ENCODE data around the gene FYN. TPM values are rescaled to one million over a fixed set of nuclear protein-coding genes. Genes with fewer than 3 reads are reported as not detected.

The FYN gene
- total and polyA plus RNA-seq, 2 of the 8 experiments (the other 6 are each of a cell fraction or from before 2014, with no cell fraction given), result 46.8 to 97.2 TPM

DNA sequence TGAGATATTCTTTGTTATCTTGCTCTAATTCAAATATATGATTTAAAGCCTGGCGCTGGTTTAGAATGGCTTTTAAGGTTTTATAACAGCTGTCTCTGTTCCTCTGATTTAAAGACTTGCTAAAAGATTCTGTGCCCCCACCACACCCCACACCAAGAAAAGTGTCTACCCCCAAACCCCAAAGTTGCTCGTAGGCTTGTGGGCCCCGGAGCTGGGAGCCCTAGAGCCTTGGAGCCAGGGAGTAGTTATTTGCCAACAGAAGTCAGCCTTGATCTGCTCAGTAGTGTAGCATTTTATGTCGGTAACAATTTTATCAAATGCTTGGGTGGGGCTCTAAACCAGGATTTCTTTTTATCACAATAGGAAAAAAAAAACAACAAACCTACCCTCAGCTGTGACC is 162.3 kb downstream of the FYN start (continued):
- no peak for TF ChIP-seq TAF1 (IDR thresholded peaks at IDR 0.05; ENCODE audit: low read depth, low read length)
- TF ChIP-seq, protein P1, sequence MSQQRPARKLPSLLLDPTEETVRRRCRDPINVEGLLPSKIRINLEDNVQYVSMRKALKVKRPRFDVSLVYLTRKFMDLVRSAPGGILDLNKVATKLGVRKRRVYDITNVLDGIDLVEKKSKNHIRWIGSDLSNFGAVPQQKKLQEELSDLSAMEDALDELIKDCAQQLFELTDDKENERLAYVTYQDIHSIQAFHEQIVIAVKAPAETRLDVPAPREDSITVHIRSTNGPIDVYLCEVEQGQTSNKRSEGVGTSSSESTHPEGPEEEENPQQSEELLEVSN (IDR thresholded peaks at IDR 0.05), result no peak
- no peak for TF ChIP-seq ZNF274 (IDR thresholded peaks at IDR 0.05; ENCODE audit: borderline replicate concordance, extremely low read depth, low read length)
- no peak for TF ChIP-seq GABPA (IDR thresholded peaks at IDR 0.05; ENCODE audit: borderline replicate concordance, insufficient read depth, low read length)
